Liver (tissue), 9 donors: ENCODE results near the gene COL3A1. TPM values are rescaled to one million over a fixed set of nuclear protein-coding genes. Genes with fewer than 3 reads are reported as not detected.

Experiments used
- DNase-seq: peaks from one replicate; pipeline ENCODE4 v3.0.0-alpha.2; 2017; ENCODE audit warnings: low spot score
- H3K27ac ChIP-seq, 2 donors: one replicate each; pipeline ENCODE4 v1.7.0; 2013; ENCODE audit warnings: inconsistent platforms in 2 of 2, low read length in 2 of 2, control low read depth in 1 of 2, low read depth in 1 of 2, mild to moderate bottlenecking in 1 of 2
- H3K27me3 ChIP-seq, 4 donors: one replicate each; pipeline versions ENCODE4 v1.6.1 to v1.7.0; 2013; ENCODE audit warnings: low read length in 3 of 4, inconsistent platforms in 1 of 4, mild to moderate bottlenecking in 1 of 4, moderate library complexity in 1 of 4; ENCODE audit not compliant: control insufficient read depth in 4 of 4, insufficient read depth in 4 of 4
- H3K36me3 ChIP-seq, 4 donors: one replicate each; pipeline versions ENCODE4 v1.6.1 to v1.7.0; 2013; ENCODE audit warnings: low read length in 3 of 4, mild to moderate bottlenecking in 3 of 4, low read depth in 1 of 4, moderate library complexity in 1 of 4; ENCODE audit not compliant: control insufficient read depth in 4 of 4, insufficient read depth in 3 of 4
- H3K4me1 ChIP-seq, 4 donors: one replicate each; pipeline versions ENCODE4 v1.6.1 to v1.7.0; 2013; ENCODE audit warnings: low read length in 3 of 4, mild to moderate bottlenecking in 3 of 4, moderate library complexity in 1 of 4; ENCODE audit not compliant: control insufficient read depth in 4 of 4, insufficient read depth in 4 of 4
- H3K4me3 ChIP-seq, 3 donors: one replicate each; pipeline versions ENCODE4 v1.6.1 to v1.7.0; 2013; ENCODE audit warnings: low read length in 3 of 3, control low read depth in 1 of 3, low read depth in 1 of 3, mild to moderate bottlenecking in 1 of 3
- H3K9ac ChIP-seq, 2 donors: one replicate each; pipeline ENCODE4 v1.7.0; 2013; ENCODE audit warnings: low read length in 2 of 2, mild to moderate bottlenecking in 2 of 2, moderate library complexity in 2 of 2, control low read depth in 1 of 2, low read depth in 1 of 2
- H3K9me3 ChIP-seq, 4 donors: one replicate each; pipeline versions ENCODE4 v1.6.1 to v1.7.0; 2013; ENCODE audit warnings: low read length in 3 of 4; ENCODE audit not compliant: control insufficient read depth in 4 of 4
- ATF3 ChIP-seq: IDR thresholded peaks from 2 replicates; pipeline ENCODE4 v1.6.1; 2016; ENCODE audit warnings: antibody characterized with exemption
- CTCF ChIP-seq: fragments of 150-350 bp; IDR thresholded peaks from 2 replicates; pipeline ENCODE4 v1.5.1; 2017; ENCODE audit warnings: improper control_type of control experiment, low read depth, low read length; ENCODE audit not compliant: missing input control
- EGR1 ChIP-seq, 2 donors: IDR thresholded peaks; 2 replicates each; pipeline ENCODE4 v1.6.1; 2016 to 2018; ENCODE audit warnings: antibody characterized with exemption in 2 of 2, low read depth in 2 of 2
- FOXA1 ChIP-seq: IDR thresholded peaks from 2 replicates; pipeline ENCODE4 v1.6.1; 2016; ENCODE audit warnings: antibody characterized with exemption
- FOXA2 ChIP-seq: IDR thresholded peaks from 2 replicates; pipeline ENCODE4 v1.6.1; 2016; ENCODE audit warnings: antibody characterized with exemption
- GABPA ChIP-seq, 2 donors: IDR thresholded peaks in 1 of 2; conservative IDR thresholded peaks in 1 of 2; 2 replicates each; pipeline ENCODE4 v1.6.1; 2016; ENCODE audit warnings: antibody characterized with exemption in 2 of 2, mild to moderate bottlenecking in 1 of 2, moderate library complexity in 1 of 2
- HNF4A ChIP-seq, 2 donors: conservative IDR thresholded peaks; 2 replicates each; pipeline ENCODE4 v1.6.1; 2016; ENCODE audit warnings: antibody characterized with exemption in 2 of 2, mild to moderate bottlenecking in 2 of 2
- HNF4G ChIP-seq: IDR thresholded peaks from 2 replicates; pipeline ENCODE4 v1.6.1; 2016; ENCODE audit warnings: antibody characterized with exemption
- JUND ChIP-seq, 2 donors: IDR thresholded peaks; 2 replicates each; pipeline ENCODE4 v1.6.1; 2016; ENCODE audit warnings: antibody characterized with exemption in 2 of 2
- NR2F2 ChIP-seq: IDR thresholded peaks from 2 replicates; pipeline ENCODE4 v1.6.1; 2016; ENCODE audit warnings: antibody characterized with exemption
- RAD21 ChIP-seq, 2 donors: IDR thresholded peaks; 2 replicates each; pipeline ENCODE4 v1.6.1; 2016; ENCODE audit warnings: antibody characterized with exemption in 2 of 2, mild to moderate bottlenecking in 2 of 2
- REST ChIP-seq: IDR thresholded peaks from 2 replicates; pipeline ENCODE4 v1.6.1; 2016; ENCODE audit warnings: antibody characterized with exemption, mild to moderate bottlenecking
- RXRA ChIP-seq, 2 donors: IDR thresholded peaks; 2 replicates each; pipeline ENCODE4 v1.6.1; 2017 to 2018; ENCODE audit warnings: antibody characterized with exemption in 2 of 2, mild to moderate bottlenecking in 1 of 2
- SP1 ChIP-seq: IDR thresholded peaks from 2 replicates; pipeline ENCODE4 v1.6.1; 2018; ENCODE audit warnings: antibody characterized with exemption, mild to moderate bottlenecking
- TAF1 ChIP-seq: conservative IDR thresholded peaks from 2 replicates; pipeline ENCODE4 v1.6.1; 2016; ENCODE audit warnings: antibody characterized with exemption, mild to moderate bottlenecking
- YY1 ChIP-seq: IDR thresholded peaks from 2 replicates; pipeline ENCODE4 v1.6.1; 2016; ENCODE audit warnings: antibody characterized with exemption, mild to moderate bottlenecking
- ZBTB33 ChIP-seq: IDR thresholded peaks from 2 replicates; pipeline ENCODE4 v1.6.1; 2016; ENCODE audit warnings: antibody characterized with exemption
- WGBS: extraction: QIAGEN DNeasy Blood & Tissue Kit; methylation state at CpG from one replicate; pipeline ENCODE4 v1.1.7; 2013; 5-methylcytosine and 5-hydroxymethylcytosine counted together
- polyA plus RNA-seq, 2 donors: library from polyadenylated mRNA; stranded (reverse) in 1 of 2; unstranded in 1 of 2; fragments of 200-250 nt in 1 of 2; fragments of >200 nt in 1 of 2; fragmentation: Nextera tagmentation in 1 of 2; extraction: Ambion mirVana in 1 of 2; gene quantifications; one replicate each; pipeline versions ENCODE4 v1.2.1 to v1.2.3, GENCODE V29; 2013 to 2015
- total RNA-seq, 2 donors: library from RNA; depleted of rRNA; stranded (reverse); fragments of >200 nt; gene quantifications; one replicate each; pipeline ENCODE4 v1.2.3, GENCODE V29; 2014
- TF ChIP-seq, protein P1 (sequence below): IDR thresholded peaks from 2 replicates; pipeline ENCODE4 v1.6.1; 2016; ENCODE audit warnings: antibody characterized with exemption
- donor health status: healthy.
- donor health status: healthy.
- donor health status: healthy.
- donor health status: healthy.
- donor health status: healthy.

COL3A1 gene
- total and polyA plus RNA-seq, 4 donors, result 21.4 to 207 (median 93.3) TPM

DNA sequence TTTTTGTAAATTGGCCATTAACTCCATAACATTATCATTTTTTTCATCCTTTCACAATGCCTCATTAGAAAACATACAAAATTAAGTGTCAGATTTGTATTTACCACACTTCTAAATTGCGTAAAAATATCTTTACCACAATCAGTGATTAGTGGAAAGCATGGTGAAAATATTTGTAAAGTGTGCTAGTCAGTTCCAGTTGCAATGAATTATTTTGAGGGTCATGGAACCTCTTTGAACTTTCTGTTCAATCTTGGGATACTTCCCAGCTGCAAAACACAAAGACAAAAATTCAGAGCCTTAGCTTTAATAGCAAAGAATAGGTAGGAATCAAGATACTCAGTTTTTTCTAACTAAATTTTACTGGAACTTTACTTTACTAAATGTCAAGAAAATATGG, 4.0 kb upstream of the COL3A1 start:
- H3K4me1 ChIP-seq, result no peaks in the 10 kb centered on the region
- no peaks in the 10 kb centered on the region for H3K27me3 ChIP-seq
- no peak for TF ChIP-seq CTCF
- TF ChIP-seq TAF1, result no peak
- TF ChIP-seq EGR1 (IDR thresholded peaks at IDR 0.05; ENCODE audit: low read depth in 2 of 2), result no peak
- no peak for TF ChIP-seq REST
- no peak for TF ChIP-seq JUND (IDR thresholded peaks at IDR 0.05)
- no peak for TF ChIP-seq GABPA (IDR thresholded peaks at IDR 0.05 in 1 of 2, conservative IDR thresholded peaks at IDR 0.05 in 1 of 2)
- TF ChIP-seq RAD21 (IDR thresholded peaks at IDR 0.05), result no peak
- no peak for TF ChIP-seq RXRA (IDR thresholded peaks at IDR 0.05)
- H3K36me3 ChIP-seq, result no peaks in the 10 kb centered on the region
- H3K9me3 ChIP-seq, result no peaks in the 10 kb centered on the region
- H3K27ac ChIP-seq, result no peak overlapping the region
- 66% methylated on average over 1 of the region's 1 CpG for WGBS
- no peak overlapping the region for H3K4me3 ChIP-seq
- no peak for DNase-seq
- H3K9ac ChIP-seq, result no peak overlapping the region

- no peak for DNase-seq
- no peaks in the 10 kb centered on the region for H3K36me3 ChIP-seq
- no peaks in the 10 kb centered on the region for H3K4me1 ChIP-seq
- no peak for TF ChIP-seq JUND (IDR thresholded peaks at IDR 0.05)
- TF ChIP-seq RAD21 (IDR thresholded peaks at IDR 0.05), result no peak
- TF ChIP-seq FOXA2, result no peak
- TF ChIP-seq SP1, result no peak
- no peak for TF ChIP-seq TAF1
- TF ChIP-seq CTCF, result no peak
- no peak for TF ChIP-seq EGR1 (IDR thresholded peaks at IDR 0.05; ENCODE audit: low read depth in 2 of 2)
- TF ChIP-seq FOXA1, result no peak
- TF ChIP-seq NR2F2, result no peak
- no peak for TF ChIP-seq ATF3
- TF ChIP-seq HNF4G, result no peak
- no peak for TF ChIP-seq YY1
- TF ChIP-seq GABPA (IDR thresholded peaks at IDR 0.05 in 1 of 2, conservative IDR thresholded peaks at IDR 0.05 in 1 of 2), result no peak
- TF ChIP-seq REST, result no peak
- TF ChIP-seq ZBTB33, result no peak
- no peak for TF ChIP-seq HNF4A (conservative IDR thresholded peaks at IDR 0.05)
- TF ChIP-seq RXRA (IDR thresholded peaks at IDR 0.05), result no peak
- TF ChIP-seq, protein P1, sequence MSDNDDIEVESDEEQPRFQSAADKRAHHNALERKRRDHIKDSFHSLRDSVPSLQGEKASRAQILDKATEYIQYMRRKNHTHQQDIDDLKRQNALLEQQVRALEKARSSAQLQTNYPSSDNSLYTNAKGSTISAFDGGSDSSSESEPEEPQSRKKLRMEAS, result no peak
- H3K9ac ChIP-seq, result no peak overlapping the region
- H3K4me3 ChIP-seq, result no peak overlapping the region
- H3K27me3 ChIP-seq, result peaks cover 0 to 3% (median 0%) of the 10 kb centered on the region in 4 donors
- 80% methylated on average over 1 of the region's 1 CpG for WGBS
- H3K9me3 ChIP-seq, result no peaks in the 10 kb centered on the region
- no peak overlapping the region for H3K27ac ChIP-seq
These were observed 2.7 kb upstream of the COL3A1 start for GRCh38 chr2:188971432-188971861.
